Measurements from ENCODE around the gene ATP6V1E1.

DNA sequence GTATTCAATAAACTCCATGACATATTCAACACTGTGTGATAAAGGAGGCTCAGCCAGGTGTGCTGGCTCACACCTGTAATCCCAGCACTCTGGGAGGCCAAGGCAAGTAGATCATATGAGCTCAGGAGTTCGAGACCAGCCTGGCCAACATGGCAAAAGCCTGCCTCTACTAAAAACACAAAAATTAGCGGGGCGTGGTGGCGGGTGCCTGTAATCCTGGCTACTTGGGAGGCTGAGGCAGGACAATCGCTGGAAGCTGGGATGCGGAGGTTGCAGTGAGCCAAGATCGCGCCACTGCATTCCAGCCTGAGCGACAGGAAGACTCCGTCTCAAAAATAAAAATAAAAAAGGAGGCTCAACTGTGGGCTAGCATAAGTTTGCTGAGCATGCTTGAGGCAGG, 69.4 kb downstream of the ATP6V1E1 start:
- TF ChIP-seq, protein P1, sequence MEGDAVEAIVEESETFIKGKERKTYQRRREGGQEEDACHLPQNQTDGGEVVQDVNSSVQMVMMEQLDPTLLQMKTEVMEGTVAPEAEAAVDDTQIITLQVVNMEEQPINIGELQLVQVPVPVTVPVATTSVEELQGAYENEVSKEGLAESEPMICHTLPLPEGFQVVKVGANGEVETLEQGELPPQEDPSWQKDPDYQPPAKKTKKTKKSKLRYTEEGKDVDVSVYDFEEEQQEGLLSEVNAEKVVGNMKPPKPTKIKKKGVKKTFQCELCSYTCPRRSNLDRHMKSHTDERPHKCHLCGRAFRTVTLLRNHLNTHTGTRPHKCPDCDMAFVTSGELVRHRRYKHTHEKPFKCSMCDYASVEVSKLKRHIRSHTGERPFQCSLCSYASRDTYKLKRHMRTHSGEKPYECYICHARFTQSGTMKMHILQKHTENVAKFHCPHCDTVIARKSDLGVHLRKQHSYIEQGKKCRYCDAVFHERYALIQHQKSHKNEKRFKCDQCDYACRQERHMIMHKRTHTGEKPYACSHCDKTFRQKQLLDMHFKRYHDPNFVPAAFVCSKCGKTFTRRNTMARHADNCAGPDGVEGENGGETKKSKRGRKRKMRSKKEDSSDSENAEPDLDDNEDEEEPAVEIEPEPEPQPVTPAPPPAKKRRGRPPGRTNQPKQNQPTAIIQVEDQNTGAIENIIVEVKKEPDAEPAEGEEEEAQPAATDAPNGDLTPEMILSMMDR (conservative IDR thresholded peaks at IDR 0.05; ENCODE audit: low read depth, low read length): no peak
- no peak for TF ChIP-seq EZH2 (IDR thresholded peaks at IDR 0.05; ENCODE audit: borderline replicate concordance, low read depth, low read length, poor library complexity, severe bottlenecking)
